GM18526 (cell line): ENCODE data around the gene NR1H3.

Source experiments
- POLR2A ChIP-seq: IDR thresholded peaks from 3 replicates; pipeline ENCODE4 v1.6.1; 2011; ENCODE audit not compliant: insufficient read length; ENCODE audit errors: extremely low read depth

NR1H3 gene

GRCh38 chr11:47278058-47278457 is 20.3 kb downstream of the NR1H3 start:
- no peak for TF ChIP-seq POLR2A

DNA sequence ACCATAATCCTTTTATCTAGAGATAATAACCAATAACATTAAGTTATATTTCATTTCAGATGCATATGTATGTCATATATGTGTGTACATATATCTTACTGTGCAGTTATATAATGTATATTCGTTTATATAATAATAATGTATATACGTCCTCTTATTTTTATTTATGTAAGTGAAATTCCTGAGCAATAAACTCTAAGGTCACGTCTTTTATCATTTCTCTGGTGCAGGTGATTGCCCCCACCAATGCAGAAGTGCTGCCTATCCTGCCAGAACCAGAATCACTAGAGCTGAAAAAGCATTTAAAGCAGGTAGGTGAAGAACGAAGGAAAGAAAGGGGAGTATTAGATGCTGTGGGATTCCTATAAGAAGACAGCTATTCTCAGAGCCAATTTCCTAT is 21.0 kb downstream of the NR1H3 start:
- TF ChIP-seq POLR2A: no peak

GRCh38 chr11:47280099-47280498 is 22.3 kb downstream of the NR1H3 start:
- no peak for TF ChIP-seq POLR2A

- TF ChIP-seq POLR2A: no peak
Observed at GRCh38 chr11:47280860-47281259, 23.1 kb downstream of the NR1H3 start.

GRCh38 chr11:47282462-47282861 is 24.7 kb downstream of the NR1H3 start:
- no peak for TF ChIP-seq POLR2A

- TF ChIP-seq POLR2A: no peak
Observed at GRCh38 chr11:47284151-47284550, 26.4 kb downstream of the NR1H3 start.

DNA sequence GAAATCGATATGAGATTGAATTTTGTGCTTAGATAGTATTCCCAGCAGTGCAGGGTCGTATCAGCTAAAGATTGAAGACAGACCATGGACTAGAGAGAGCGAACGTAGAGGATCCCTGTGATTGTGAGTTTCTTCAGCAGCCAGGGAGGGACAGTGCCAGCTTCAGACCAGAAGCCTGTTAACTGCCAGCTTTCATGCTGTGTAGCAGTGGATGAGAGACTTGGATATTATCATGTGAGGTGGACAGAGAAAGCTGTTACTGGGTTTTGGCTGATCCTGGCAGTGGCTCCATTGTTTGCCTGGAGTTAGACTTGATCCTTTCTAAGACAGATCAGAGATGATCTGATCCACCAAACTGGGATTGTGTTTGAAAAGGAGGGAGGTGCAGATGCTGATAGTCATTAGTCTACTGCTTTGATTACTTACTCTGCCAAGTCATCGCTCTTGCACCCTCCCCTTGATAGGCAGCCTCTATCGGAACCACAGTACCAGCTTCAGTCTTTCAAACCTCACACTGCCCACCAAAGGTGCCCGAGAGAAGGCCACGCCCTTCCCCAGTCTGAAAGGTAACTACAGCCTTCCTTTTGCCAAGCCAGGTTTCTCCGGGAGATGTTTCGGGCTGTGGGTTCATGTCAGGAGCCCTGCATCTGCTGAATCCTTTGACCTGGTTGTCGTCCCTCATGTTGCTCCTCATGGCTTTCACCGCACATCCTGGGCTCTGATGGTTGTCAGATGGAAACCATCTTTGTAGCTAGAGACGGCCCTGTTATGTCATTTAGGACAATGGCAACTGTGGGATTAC is 28.4 kb downstream of the NR1H3 start:
- TF ChIP-seq POLR2A: no peak

- TF ChIP-seq POLR2A: no peak
Observed at GRCh38 chr11:47288066-47288465, 30.3 kb downstream of the NR1H3 start.

DNA sequence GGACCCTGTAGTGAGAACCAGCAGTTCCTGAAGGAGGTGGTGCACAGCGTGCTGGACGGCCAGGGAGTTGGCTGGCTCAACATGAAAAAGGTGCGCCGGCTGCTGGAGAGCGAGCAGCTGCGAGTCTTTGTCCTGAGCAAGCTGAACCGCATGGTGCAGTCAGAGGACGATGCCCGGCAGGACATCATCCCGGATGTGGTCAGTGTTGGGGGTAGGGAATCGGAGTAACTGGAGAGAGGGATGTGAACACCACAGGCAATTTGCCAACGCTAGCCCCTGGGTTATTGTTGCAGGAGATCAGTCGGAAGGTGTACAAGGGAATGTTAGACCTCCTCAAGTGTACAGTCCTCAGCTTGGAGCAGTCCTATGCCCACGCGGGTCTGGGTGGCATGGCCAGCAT is 32.1 kb downstream of the NR1H3 start:
- TF ChIP-seq POLR2A: no peak

GRCh38 chr11:47295385-47295784 is 37.6 kb downstream of the NR1H3 start:
- no peak for TF ChIP-seq POLR2A

- TF ChIP-seq POLR2A: no peak
Observed at GRCh38 chr11:47296045-47296444, 38.2 kb downstream of the NR1H3 start.

DNA sequence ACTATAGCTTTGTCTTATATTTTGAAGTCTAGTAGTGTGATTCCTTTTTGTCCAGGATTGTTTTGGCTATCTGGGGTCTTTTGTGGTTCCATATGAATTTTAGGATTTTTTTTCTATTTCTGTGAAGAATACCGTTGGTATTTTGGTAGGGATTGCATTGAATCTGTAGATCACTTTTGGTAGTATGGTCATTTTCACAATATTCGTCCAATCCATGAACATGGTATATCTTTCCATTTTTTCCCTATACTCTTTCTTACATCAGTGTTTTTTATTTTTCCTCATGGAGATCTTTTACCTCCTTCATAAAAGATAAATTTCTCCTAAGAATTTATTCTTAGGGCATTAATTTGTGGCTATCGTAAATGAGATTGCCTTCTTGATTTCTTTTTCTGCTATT is 41.3 kb downstream of the NR1H3 start:
- no peak for TF ChIP-seq POLR2A

- TF ChIP-seq POLR2A: no peak
Observed at GRCh38 chr11:47302853-47303252, 45.1 kb downstream of the NR1H3 start.

- TF ChIP-seq POLR2A: no peak
Observed at GRCh38 chr11:47305734-47306483, 48.1 kb downstream of the NR1H3 start.

- no peak for TF ChIP-seq POLR2A
Observed at GRCh38 chr11:47306484-47306844, 48.7 kb downstream of the NR1H3 start.

DNA sequence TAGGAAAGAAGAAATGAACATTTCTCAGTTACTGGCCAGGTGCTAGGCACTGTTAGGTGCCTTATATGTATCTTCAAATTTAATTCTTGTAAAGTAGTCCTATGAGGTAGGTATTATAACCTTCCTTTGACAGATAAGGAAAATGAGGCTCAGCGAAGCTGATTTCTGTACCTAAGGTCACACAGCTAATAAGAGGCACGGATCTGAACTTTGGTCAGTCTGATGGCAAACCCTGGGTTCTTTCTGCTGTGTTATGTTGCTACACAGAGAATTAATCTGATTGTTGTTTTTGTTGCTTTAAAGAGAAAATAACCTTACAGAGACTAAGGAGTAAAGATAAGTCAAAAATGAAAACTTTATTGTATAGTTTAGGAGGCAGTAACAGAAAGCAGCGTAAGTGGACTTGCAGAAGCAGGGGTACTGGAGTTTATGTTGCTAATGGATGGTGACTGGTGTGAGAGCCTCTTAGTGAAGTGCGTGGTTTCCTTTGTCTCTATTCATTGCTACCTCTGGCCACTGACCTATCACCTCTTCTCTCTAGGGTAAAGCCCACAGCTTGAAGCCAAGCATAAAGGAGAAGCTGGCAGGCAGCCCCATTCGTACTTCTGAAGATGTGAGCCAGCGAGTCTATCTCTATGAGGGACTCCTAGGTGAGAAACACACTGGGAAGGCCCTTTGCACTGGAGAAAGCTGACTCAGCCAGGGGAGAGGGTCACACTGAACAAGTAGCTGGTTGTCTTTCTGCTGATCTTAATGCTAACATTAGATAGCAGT is 50.4 kb downstream of the NR1H3 start:
- no peak for TF ChIP-seq POLR2A
